Prostate gland (tissue), 2 donors: ENCODE measurements around the gene C4A. TPM values are rescaled to one million over a fixed set of nuclear protein-coding genes. Genes with fewer than 3 reads are reported as not detected.
"Not testable (repeated sequence)": the region's sequence is repeated elsewhere in the genome, so short reads cannot be mapped to it uniquely, and the experiment has no call there.

Experiments used
- DNase-seq: peaks from one replicate; pipeline ENCODE4 v3.0.0-alpha.2; 2019; ENCODE audit warnings: low spot score
- H3K27ac ChIP-seq, 2 donors: fragments of 200-600 bp; sonication (generic); 2 replicates each; pipeline ENCODE4 v1.5.1; 2017 to 2019
- H3K27me3 ChIP-seq: fragments of 200-600 bp; sonication (generic); replicated peaks from 2 replicates; pipeline ENCODE4 v1.5.1; 2019; ENCODE audit not compliant: insufficient read depth
- H3K36me3 ChIP-seq, 2 donors: fragments of 200-600 bp; sonication (generic); 1 replicate in 1 of 2; 2 replicates in 1 of 2; pipeline versions ENCODE4 v1.5.1 to v1.8.1; 2017 to 2019
- H3K4me1 ChIP-seq: fragments of 200-600 bp; sonication (generic); replicated peaks from 2 replicates; pipeline ENCODE4 v1.5.1; 2019
- H3K4me3 ChIP-seq, 2 donors: fragments of 200-600 bp; sonication (generic); 2 replicates each; pipeline ENCODE4 v1.5.1; 2017 to 2019
- H3K9me3 ChIP-seq: fragments of 200-600 bp; sonication (generic); 2 replicates; pipeline ENCODE4 v1.5.1; 2017
- POLR2A ChIP-seq: fragments of 450-650 bp; IDR thresholded peaks from one replicate; pipeline ENCODE4 v1.6.1; 2016; ENCODE audit warnings: antibody characterized with exemption, mild to moderate bottlenecking
- POLR2AphosphoS5 ChIP-seq: sonication (generic); formaldehyde crosslinking; IDR thresholded peaks from one replicate; pipeline ENCODE4 v1.6.1; 2017; ENCODE audit warnings: antibody characterized with exemption
- WGBS: methylation state at CpG from one replicate; pipeline ENCODE4 v1.1.5; 2018; 5-methylcytosine and 5-hydroxymethylcytosine counted together
- intact Hi-C: fragments of 100-400 bp; cut with DNase I; formaldehyde crosslinking; loops from one replicate; pipeline ENCODE4 v1.14.2; 2022
- microRNA counts, 2 donors: library from miRNA; unstranded; fragments of <30 nt; microRNA quantifications; one replicate each; lab custom pipeline; 2016 to 2017
- microRNA-seq: library from miRNA; unstranded; fragments of <30 nt; microRNA quantifications from one replicate; pipeline ENCODE4, GENCODE V29; 2016
- small RNA-seq, 2 donors: library from RNA; depleted of rRNA; stranded (forward); fragments of <200 nt; gene quantifications; one replicate each; pipeline ENCODE3, GENCODE V24; 2016
- total RNA-seq, 2 donors: library from RNA; depleted of rRNA; stranded (reverse); fragments of >200 nt; gene quantifications; one replicate each; pipeline ENCODE4 v1.1.0, GENCODE V29; 2016
- TF ChIP-seq, protein P1 (sequence below), 4 experiments: fragments of 200-600 bp in 2 of 4; fragments of 450-650 bp in 2 of 4; sonication (generic) in 2 of 4; IDR thresholded peaks; 1 replicate in 3 of 4; 2 replicates in 1 of 4; pipeline ENCODE4 v1.5.1; 2016 to 2019; ENCODE audit warnings: antibody characterized with exemption in 4 of 4, mild to moderate bottlenecking in 2 of 4, moderate library complexity in 2 of 4

C4A gene
- total RNA-seq, 2 donors from 2014 or later = 32.8 to 196 TPM

DNA sequence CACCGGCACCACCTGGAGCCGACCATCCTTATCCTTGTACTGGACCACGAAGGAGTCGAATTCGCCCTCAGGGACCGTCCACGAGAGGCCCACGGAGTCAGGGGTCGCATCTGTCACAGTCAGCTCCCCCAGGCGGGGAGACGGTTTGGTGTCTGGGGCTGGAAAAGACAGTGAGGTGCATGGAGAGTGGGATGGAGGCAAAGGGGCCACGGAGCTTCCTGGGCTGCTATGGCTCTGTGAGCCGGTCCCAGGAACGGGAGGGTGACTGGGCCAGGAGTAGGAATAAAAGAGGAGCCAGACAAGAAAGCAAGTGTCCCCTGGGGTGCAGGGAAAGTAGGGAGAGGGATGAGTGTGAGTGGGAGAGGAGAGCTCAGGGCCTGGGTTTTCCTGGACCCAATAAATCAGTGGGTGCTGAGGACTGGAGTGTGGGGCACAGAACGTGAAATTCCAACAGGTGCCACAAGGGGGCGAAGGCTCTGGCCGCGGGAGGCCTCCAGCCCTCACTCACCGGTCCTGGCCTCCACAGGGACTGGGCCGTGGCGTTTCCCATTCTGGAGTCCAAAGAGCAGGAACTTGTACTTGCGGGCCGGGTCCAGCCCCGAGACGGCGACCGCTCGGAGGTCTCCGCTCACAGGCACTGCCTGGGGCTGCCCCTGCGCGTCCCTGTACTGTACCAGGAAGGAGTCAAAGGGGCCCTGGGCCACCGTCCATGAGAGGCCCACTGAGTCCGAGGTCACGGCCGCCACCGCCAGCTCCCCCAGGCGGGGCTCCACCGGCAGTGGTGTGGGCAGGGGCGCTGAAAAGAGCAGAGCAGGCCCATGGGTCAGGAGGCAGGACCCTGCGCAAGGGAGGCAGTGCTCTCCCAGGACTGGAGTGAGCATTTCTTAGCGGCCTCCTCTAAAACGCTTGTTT, 66.3 kb downstream of the C4A start:
- no peak for TF ChIP-seq POLR2A
- peak; percentile 9 for TF ChIP-seq POLR2AphosphoS5
- TF ChIP-seq, protein P1, sequence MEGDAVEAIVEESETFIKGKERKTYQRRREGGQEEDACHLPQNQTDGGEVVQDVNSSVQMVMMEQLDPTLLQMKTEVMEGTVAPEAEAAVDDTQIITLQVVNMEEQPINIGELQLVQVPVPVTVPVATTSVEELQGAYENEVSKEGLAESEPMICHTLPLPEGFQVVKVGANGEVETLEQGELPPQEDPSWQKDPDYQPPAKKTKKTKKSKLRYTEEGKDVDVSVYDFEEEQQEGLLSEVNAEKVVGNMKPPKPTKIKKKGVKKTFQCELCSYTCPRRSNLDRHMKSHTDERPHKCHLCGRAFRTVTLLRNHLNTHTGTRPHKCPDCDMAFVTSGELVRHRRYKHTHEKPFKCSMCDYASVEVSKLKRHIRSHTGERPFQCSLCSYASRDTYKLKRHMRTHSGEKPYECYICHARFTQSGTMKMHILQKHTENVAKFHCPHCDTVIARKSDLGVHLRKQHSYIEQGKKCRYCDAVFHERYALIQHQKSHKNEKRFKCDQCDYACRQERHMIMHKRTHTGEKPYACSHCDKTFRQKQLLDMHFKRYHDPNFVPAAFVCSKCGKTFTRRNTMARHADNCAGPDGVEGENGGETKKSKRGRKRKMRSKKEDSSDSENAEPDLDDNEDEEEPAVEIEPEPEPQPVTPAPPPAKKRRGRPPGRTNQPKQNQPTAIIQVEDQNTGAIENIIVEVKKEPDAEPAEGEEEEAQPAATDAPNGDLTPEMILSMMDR (IDR thresholded peaks at IDR 0.05) = peak; percentile 73 to 83 (median 77)
- Histone ChIP-seq H3K9me3 (no peaks in the 10 kb centered on the region), H3K27me3 (no peaks in the 10 kb centered on the region), H3K4me3 (no peak overlapping the region), H3K4me1 (no peaks in the 10 kb centered on the region), H3K36me3 (no peaks in the 10 kb centered on the region), H3K27ac (no peak overlapping the region)
- DNase-seq = peak; percentile 45
- intact Hi-C loops = no loop called here
- 58% methylated on average over 37 of the region's 42 CpGs for WGBS

DNA sequence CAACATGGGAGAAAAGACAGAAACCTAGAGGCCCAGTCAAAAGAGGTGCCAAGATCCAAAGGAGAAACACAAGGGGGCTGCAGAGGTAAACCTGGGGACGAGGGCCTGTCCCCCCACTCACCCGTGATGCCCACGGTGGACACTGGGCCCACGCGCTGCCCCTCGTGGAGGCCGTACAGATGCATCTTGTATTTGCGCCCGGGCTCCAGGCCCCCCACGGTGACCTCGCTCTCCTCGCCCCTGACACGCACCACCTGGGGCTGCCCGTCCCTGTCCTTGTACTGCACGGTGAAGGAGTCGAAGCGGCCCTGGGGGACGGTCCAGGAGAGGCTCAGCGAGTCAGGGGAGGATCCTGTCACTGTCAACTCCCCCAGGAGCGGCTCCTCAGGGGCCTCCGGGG, 67.3 kb downstream of the C4A start:
- H3K4me3 ChIP-seq, H3K9me3 ChIP-seq, intact Hi-C loops, H3K36me3 ChIP-seq, DNase-seq, H3K27ac ChIP-seq, H3K27me3 ChIP-seq, H3K4me1 ChIP-seq: not testable (repeated sequence)
- 92% methylated on average over 21 of the region's 21 CpGs for WGBS

DNA sequence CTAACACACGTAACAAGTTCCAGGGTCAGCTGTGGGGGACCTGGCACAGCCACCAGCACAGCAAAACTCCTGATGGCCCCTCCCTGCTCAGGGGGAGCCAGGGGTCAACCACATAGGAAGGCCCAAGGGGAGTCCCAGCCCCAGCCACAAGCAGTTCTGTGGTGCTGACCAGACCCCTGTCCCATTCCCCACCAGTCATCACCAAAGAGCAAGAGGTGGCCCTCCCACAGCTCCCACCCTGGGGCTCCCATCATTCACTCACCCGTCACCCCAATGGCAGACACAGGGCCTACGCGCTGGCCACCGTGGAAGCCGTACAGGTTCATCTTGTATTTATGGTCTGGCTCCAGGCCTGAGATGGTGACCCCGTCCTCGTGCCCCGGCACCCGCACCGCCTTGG, 67.9 kb downstream of the C4A start:
- H3K36me3 ChIP-seq, H3K9me3 ChIP-seq, intact Hi-C loops, H3K27ac ChIP-seq, H3K27me3 ChIP-seq, H3K4me1 ChIP-seq, DNase-seq, H3K4me3 ChIP-seq: not testable (repeated sequence)
- 89% methylated on average over 11 of the region's 11 CpGs for WGBS

DNA sequence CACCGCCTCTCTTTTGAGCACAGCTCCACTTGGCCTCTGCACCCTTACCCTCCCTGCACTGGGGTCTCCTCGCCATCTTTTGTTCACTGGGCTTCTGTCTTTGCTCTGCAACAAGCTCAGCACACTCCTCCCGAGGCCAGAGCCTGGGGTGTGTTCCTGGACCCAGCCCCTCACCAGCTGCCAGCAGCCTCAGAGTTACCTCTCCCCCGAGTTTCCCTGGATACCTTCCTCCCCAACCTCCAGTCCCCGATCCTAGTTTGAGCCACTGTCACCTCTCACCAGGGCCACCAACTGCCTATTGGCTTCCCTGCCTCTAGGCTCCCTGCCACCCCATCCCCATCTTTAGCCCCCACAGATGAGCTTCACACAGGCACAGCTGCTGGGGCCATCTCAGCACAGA, 68.7 kb downstream of the C4A start:
- TF ChIP-seq POLR2A (no peak), POLR2AphosphoS5 (no peak)
- TF ChIP-seq, protein P1 (IDR thresholded peaks at IDR 0.05) = no peak
- H3K4me1 ChIP-seq = no peaks in the 10 kb centered on the region
- WGBS = 68% methylated on average over 5 of the region's 5 CpGs
- H3K27me3 ChIP-seq = no peaks in the 10 kb centered on the region
- H3K27ac ChIP-seq = no peak overlapping the region
- no peaks in the 10 kb centered on the region for H3K36me3 ChIP-seq
- DNase-seq = no peak
- H3K4me3 ChIP-seq = no peak overlapping the region
- H3K9me3 ChIP-seq = no peaks in the 10 kb centered on the region
- intact Hi-C loops = no loop called here

MicroRNAs within 50 kb of the gene (microRNA counts, 767-probe panel; counts per million panel counts)
- microRNA hsa-miR-1236 (lab: Ali Mortazavi, UCI) = 0 to 431 counts per million in 2 donors

Small RNA genes lying within 50 kb of the gene (microRNA-seq; reads per million reads assigned to microRNA genes)
- gene MIR1236 = 0.42 reads per million

Small RNA genes lying within 50 kb of the gene (small RNA-seq; reads per million reads assigned to genes)
- gene AL645922.1 = 0 reads per million in 2 donors

Other genes with a start within 250 kb of the C4A start
- 100 to 1,000 TPM; 224 to 331 TPM for gene CLIC1, start 245.5 kb upstream of the C4A start, total RNA-seq
- 10 to 100 TPM; 10.5 to 72.4 TPM for gene MSH5, start 242.1 kb upstream of the C4A start, total RNA-seq
- 10 to 100 TPM in 1 of 2 donors, 1 to 10 TPM in 1; 1.9 to 15.7 TPM for gene SAPCD1, start 219.4 kb upstream of the C4A start, total RNA-seq
- gene VWA7, start 204.7 kb upstream of the C4A start, total RNA-seq = 10 to 100 TPM in 1 of 2 donors, 1 to 10 TPM in 1; 2.7 to 13.0 TPM
- gene VARS1, start 186.3 kb upstream of the C4A start, total RNA-seq = 10 to 100 TPM; 38.5 to 49.9 TPM
- 10 to 100 TPM; 51.9 to 52.5 TPM for gene LSM2, start 175.1 kb upstream of the C4A start, total RNA-seq
- gene HSPA1L, start 166.8 kb upstream of the C4A start, total RNA-seq = 1 to 10 TPM; 1.5 to 8.5 TPM
- 100 to 1,000 TPM; 230 to 440 TPM for gene HSPA1A, start 166.5 kb upstream of the C4A start, total RNA-seq
- gene HSPA1B, start 154.3 kb upstream of the C4A start, total RNA-seq = 100 to 1,000 TPM; 331 to 360 TPM
- gene NEU1, start 119.2 kb upstream of the C4A start, total RNA-seq = 100 to 1,000 TPM in 1 of 2 donors, 10 to 100 TPM in 1; 88.4 to 117 TPM
- 100 to 1,000 TPM; 125 to 332 TPM for gene SLC44A4, start 103.1 kb upstream of the C4A start, total RNA-seq
- 10 to 100 TPM; 53.6 to 92.8 TPM for gene EHMT2, start 84.4 kb upstream of the C4A start, total RNA-seq
- 1 to 10 TPM; 3.8 to 4.1 TPM for gene ZBTB12, start 80.0 kb upstream of the C4A start, total RNA-seq
- 10 to 100 TPM in 1 of 2 donors, 1 to 10 TPM in 1; 7.9 to 16.0 TPM for gene C2, start 54.3 kb upstream of the C4A start, total RNA-seq
- 10 to 100 TPM; 32.1 to 48.6 TPM for gene CFB, start 36.0 kb upstream of the C4A start, total RNA-seq
- gene NELFE, start 23.1 kb upstream of the C4A start, total RNA-seq = 10 to 100 TPM; 88.9 to 94.0 TPM
- 10 to 100 TPM; 34.8 to 66.2 TPM for gene SKIC2, start 22.9 kb upstream of the C4A start, total RNA-seq
- 10 to 100 TPM; 21.9 to 36.0 TPM for gene DXO, start 9.9 kb upstream of the C4A start, total RNA-seq
- gene C4B, start 32.7 kb downstream of the C4A start, total RNA-seq = 100 to 1,000 TPM in 1 of 2 donors, 10 to 100 TPM in 1; 49.2 to 137 TPM
- gene CYP21A2, start 56.4 kb downstream of the C4A start, total RNA-seq = 1 to 10 TPM in 1 of 2 donors, under 1 TPM in 1; 0.59 to 2.7 TPM
- gene TNXB, start 127.3 kb downstream of the C4A start, total RNA-seq = 10 to 100 TPM; 18.5 to 29.1 TPM
- gene ATF6B, start 146.2 kb downstream of the C4A start, total RNA-seq = 100 to 1,000 TPM in 1 of 2 donors, 10 to 100 TPM in 1; 70.6 to 132 TPM
- 1 to 10 TPM; 3.6 to 6.9 TPM for gene FKBPL, start 148.2 kb downstream of the C4A start, total RNA-seq
- 1 to 10 TPM in 1 of 2 donors, under 1 TPM in 1; 0.64 to 7.2 TPM for gene PRRT1, start 169.9 kb downstream of the C4A start, total RNA-seq
- gene PPT2, start 172.1 kb downstream of the C4A start, total RNA-seq = 10 to 100 TPM; 18.6 to 32.9 TPM
- 10 to 100 TPM; 12.2 to 19.5 TPM for gene EGFL8, start 182.5 kb downstream of the C4A start, total RNA-seq
- gene AGPAT1, start 194.0 kb downstream of the C4A start, total RNA-seq = 100 to 1,000 TPM in 1 of 2 donors, 10 to 100 TPM in 1; 52.6 to 113 TPM
- 100 to 1,000 TPM in 1 of 2 donors, 10 to 100 TPM in 1; 98.6 to 129 TPM for gene RNF5, start 196.3 kb downstream of the C4A start, total RNA-seq
- 1 to 10 TPM; 3.3 to 3.8 TPM for gene AGER, start 202.2 kb downstream of the C4A start, total RNA-seq
- gene PBX2, start 208.1 kb downstream of the C4A start, total RNA-seq = 100 to 1,000 TPM in 1 of 2 donors, 10 to 100 TPM in 1; 61.5 to 102 TPM
- 1 to 10 TPM; 5.1 to 5.9 TPM for gene GPSM3, start 210.6 kb downstream of the C4A start, total RNA-seq
- 10 to 100 TPM; 14.6 to 18.2 TPM for gene NOTCH4, start 242.0 kb downstream of the C4A start, total RNA-seq